GM23338 (cell line): Measurements from ENCODE around the gene BTG3.

Source experiments
- CREB1 ChIP-seq: fragments of 250-450 bp; sonication (Bioruptor Pico); IDR thresholded peaks from 2 replicates; pipeline ENCODE4 v1.5.0; 2020; ENCODE audit warnings: low read depth, mild to moderate bottlenecking, moderate library complexity
- EZH2 ChIP-seq: fragments of 200-600 bp; sonication (generic); IDR thresholded peaks from one replicate; pipeline ENCODE4 v1.8.0; 2017; ENCODE audit warnings: antibody characterized with exemption, mild to moderate bottlenecking, low read depth; ENCODE audit not compliant: unreplicated experiment
- EZH2phosphoT487 ChIP-seq: fragments of 200-600 bp; sonication (generic); IDR thresholded peaks from one replicate; pipeline ENCODE4 v1.8.1; 2018; ENCODE audit warnings: antibody characterized with exemption; ENCODE audit not compliant: unreplicated experiment
- JUNB ChIP-seq: IDR thresholded peaks from one replicate; pipeline ENCODE4 v1.6.1; 2016; ENCODE audit warnings: antibody characterized with exemption; ENCODE audit not compliant: unreplicated experiment
- POLR2AphosphoS5 ChIP-seq: IDR thresholded peaks from 2 replicates; pipeline ENCODE4 v1.6.1; 2016; ENCODE audit warnings: antibody characterized with exemption, low read depth
- STAT1 ChIP-seq: IDR thresholded peaks from one replicate; pipeline ENCODE4 v1.6.1; 2016; ENCODE audit warnings: antibody characterized with exemption; ENCODE audit not compliant: unreplicated experiment
- ZNF114 ChIP-seq: fragments of 250-450 bp; sonication (Bioruptor Pico); IDR thresholded peaks from 2 replicates; pipeline ENCODE4 v1.5.0; 2020; ENCODE audit warnings: mild to moderate bottlenecking, moderate library complexity
- ZNF331 ChIP-seq: fragments of 250-450 bp; sonication (Bioruptor Pico); IDR thresholded peaks from 2 replicates; pipeline ENCODE4 v1.5.0; 2020; ENCODE audit warnings: low read depth, mild to moderate bottlenecking, moderate library complexity
- TF ChIP-seq, protein P1 (sequence below), 2 experiments: fragments of 200-600 bp in 1 of 2; sonication (generic) in 1 of 2; conservative IDR thresholded peaks; 2 replicates each; pipeline versions ENCODE4 v1.5.1 to v1.6.1; 2016 to 2017; ENCODE audit warnings: antibody characterized with exemption in 2 of 2, low read depth in 2 of 2, mild to moderate bottlenecking in 2 of 2, moderate library complexity in 1 of 2
- TF ChIP-seq, protein P2 (sequence below): IDR thresholded peaks from one replicate; pipeline ENCODE4 v1.6.1; 2018; ENCODE audit warnings: antibody characterized with exemption; ENCODE audit not compliant: unreplicated experiment
- TF ChIP-seq, protein P3 (sequence below): IDR thresholded peaks from 2 replicates; pipeline ENCODE4 v1.6.1; 2016; ENCODE audit warnings: antibody characterized with exemption

DNA sequence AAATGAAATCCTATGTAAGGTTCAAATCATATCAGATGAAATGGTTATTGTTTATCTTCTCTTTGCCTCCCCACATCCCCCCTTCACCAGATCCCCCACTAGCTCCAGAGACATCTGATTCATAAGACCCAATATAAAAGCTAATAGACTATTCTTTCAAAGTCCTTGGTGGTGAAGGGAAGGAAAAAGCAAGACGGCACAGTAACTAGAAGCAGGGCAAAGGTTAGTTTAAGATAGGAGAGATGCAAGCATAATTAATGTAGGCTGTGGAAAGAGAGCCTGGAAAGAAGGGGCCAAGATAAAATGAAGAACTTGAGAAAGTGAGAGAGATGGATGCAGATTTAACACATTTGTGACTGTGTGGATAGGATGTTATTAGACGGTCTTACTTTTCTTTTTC, 33.8 kb downstream of the BTG3 start:
- TF ChIP-seq, protein P1, sequence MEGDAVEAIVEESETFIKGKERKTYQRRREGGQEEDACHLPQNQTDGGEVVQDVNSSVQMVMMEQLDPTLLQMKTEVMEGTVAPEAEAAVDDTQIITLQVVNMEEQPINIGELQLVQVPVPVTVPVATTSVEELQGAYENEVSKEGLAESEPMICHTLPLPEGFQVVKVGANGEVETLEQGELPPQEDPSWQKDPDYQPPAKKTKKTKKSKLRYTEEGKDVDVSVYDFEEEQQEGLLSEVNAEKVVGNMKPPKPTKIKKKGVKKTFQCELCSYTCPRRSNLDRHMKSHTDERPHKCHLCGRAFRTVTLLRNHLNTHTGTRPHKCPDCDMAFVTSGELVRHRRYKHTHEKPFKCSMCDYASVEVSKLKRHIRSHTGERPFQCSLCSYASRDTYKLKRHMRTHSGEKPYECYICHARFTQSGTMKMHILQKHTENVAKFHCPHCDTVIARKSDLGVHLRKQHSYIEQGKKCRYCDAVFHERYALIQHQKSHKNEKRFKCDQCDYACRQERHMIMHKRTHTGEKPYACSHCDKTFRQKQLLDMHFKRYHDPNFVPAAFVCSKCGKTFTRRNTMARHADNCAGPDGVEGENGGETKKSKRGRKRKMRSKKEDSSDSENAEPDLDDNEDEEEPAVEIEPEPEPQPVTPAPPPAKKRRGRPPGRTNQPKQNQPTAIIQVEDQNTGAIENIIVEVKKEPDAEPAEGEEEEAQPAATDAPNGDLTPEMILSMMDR (conservative IDR thresholded peaks at IDR 0.05; ENCODE audit: low read depth in 2 of 2): no peak
- TF ChIP-seq ZNF114 (CRISPR knock-in tag): no peak
- TF ChIP-seq POLR2AphosphoS5: no peak
- TF ChIP-seq, protein P2, sequence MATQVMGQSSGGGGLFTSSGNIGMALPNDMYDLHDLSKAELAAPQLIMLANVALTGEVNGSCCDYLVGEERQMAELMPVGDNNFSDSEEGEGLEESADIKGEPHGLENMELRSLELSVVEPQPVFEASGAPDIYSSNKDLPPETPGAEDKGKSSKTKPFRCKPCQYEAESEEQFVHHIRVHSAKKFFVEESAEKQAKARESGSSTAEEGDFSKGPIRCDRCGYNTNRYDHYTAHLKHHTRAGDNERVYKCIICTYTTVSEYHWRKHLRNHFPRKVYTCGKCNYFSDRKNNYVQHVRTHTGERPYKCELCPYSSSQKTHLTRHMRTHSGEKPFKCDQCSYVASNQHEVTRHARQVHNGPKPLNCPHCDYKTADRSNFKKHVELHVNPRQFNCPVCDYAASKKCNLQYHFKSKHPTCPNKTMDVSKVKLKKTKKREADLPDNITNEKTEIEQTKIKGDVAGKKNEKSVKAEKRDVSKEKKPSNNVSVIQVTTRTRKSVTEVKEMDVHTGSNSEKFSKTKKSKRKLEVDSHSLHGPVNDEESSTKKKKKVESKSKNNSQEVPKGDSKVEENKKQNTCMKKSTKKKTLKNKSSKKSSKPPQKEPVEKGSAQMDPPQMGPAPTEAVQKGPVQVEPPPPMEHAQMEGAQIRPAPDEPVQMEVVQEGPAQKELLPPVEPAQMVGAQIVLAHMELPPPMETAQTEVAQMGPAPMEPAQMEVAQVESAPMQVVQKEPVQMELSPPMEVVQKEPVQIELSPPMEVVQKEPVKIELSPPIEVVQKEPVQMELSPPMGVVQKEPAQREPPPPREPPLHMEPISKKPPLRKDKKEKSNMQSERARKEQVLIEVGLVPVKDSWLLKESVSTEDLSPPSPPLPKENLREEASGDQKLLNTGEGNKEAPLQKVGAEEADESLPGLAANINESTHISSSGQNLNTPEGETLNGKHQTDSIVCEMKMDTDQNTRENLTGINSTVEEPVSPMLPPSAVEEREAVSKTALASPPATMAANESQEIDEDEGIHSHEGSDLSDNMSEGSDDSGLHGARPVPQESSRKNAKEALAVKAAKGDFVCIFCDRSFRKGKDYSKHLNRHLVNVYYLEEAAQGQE: no peak
- TF ChIP-seq EZH2phosphoT487: no peak
- no peak for TF ChIP-seq STAT1
- TF ChIP-seq EZH2: no peak
- TF ChIP-seq, protein P3, sequence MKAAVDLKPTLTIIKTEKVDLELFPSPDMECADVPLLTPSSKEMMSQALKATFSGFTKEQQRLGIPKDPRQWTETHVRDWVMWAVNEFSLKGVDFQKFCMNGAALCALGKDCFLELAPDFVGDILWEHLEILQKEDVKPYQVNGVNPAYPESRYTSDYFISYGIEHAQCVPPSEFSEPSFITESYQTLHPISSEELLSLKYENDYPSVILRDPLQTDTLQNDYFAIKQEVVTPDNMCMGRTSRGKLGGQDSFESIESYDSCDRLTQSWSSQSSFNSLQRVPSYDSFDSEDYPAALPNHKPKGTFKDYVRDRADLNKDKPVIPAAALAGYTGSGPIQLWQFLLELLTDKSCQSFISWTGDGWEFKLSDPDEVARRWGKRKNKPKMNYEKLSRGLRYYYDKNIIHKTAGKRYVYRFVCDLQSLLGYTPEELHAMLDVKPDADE: no peak
- TF ChIP-seq CREB1: no peak
- no peak for TF ChIP-seq JUNB
- TF ChIP-seq ZNF331 (CRISPR knock-in tag): no peak
